Measurements from ENCODE around the gene ABTB1.
"Not testable (repeated sequence)": the region's sequence is repeated elsewhere in the genome, so short reads cannot be mapped to it uniquely, and the experiment has no call there.

Gene ABTB1

GRCh38 chr3:127688416-127689265, 15.9 kb downstream of the ABTB1 start:
- DNase-seq = no peak

DNA sequence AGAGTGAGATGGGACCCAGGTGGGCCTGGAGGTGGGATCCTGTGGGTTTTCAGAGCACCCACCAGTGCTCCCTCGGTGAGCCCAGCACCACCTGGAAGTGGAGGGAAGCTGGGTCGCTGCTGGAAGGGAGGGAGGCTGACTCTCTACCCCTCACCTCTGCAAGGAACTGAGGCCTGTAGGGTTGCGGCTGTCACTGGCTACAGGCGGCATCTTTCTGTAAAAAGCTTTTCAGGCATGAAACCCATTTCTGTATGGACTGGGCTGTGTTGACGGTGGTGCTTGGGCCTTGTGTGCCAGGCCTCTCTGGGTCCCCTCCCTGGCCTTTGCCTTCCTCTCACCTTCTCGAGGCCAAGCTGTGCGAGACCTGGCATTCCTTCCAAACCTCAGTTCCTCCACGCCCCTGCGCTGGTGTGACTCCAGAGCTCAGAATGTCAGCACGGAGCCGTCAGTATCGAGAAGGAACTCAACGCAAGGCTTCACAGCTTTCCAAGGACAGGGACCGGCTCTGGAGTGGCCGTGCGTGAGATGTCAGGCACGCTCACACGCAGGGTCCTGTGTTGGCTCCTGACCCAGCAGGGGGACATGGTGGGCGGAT, 16.6 kb downstream of the ABTB1 start:
- no peak for DNase-seq

- no peak for DNase-seq
These were observed 17.4 kb downstream of the ABTB1 start for GRCh38 chr3:127690106-127690505.

- no peak for DNase-seq
These were observed 18.2 kb downstream of the ABTB1 start for GRCh38 chr3:127690823-127691452.

DNA sequence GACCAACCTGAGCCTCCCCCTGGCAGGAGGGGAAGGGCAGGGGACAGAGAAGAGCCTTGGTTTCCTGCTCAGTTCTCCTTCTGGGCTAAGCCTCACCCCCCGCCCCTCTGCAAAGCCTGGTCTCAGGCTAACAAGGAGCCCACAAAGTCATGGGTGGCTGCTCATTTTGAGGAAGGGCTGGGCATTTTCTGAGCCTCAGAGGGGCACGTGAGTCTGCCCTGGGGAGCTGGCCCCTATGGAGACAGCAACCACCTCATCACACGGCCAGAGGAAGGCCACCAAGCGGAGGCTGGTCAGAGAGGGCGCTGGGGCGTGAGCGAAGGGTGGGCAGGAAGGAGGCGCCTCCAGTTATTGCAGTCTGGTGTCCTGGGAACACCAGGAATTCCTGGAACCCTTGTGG, 18.7 kb downstream of the ABTB1 start:
- DNase-seq = no peak

DNA sequence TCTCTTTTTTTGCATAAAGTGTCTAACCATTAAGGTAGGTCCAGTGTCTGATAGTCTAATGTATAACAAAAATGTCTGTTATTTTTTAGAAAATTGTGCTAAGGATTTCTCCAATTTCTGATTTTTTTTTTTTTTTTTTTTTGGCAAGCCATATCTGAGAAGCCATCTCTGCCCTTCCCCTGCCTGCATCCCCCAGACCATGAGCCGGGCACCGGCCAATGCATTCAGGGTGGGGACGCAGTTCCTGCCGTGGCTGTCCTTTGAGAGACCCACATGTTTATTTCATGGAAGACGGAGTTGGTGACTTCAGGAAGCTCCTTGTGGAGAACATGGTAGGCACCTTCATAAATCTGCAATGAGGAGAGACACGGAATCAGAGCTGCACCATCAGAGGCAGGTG, 19.2 kb downstream of the ABTB1 start:
- DNase-seq = no peak

DNA sequence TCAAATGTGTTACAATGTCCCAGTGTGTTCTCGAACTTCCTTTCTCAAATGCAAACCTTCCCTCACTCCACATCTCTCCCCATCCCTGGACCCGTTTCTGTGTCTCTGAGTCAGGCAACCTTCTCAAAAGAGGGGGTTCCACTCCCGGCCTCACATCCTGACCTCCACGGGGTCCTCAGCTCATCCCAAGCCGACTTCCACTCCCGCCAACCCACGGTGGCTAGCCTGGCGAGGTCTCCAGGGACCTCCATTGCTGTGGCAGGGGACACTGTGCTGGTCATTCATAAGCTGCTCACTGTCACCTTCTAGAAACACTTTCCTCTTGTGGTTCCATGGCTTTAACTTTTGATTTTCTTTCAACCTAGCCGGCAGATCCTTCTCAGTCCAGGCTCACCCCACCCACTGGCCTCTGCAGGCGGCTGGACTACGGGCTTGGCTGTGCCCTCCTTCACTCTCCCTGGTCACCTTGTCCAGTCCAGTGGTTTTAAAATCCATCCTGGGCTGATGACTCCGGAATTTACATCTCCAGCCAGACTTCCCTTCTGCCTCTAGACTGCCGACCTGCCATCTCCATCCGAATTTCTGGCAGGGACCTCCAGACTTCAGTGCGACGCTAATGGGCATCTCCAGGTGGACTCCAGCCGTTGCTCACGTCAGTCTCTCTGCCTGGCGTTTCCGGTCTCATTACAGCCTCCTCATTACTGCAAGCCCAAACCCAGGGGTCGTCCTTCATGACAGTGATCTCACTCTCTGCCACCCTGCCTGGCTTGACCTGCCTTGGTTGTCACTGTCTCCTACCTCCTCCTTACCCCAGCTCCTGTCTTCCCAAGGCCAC, 20.0 kb downstream of the ABTB1 start:
- DNase-seq = no peak

DNA sequence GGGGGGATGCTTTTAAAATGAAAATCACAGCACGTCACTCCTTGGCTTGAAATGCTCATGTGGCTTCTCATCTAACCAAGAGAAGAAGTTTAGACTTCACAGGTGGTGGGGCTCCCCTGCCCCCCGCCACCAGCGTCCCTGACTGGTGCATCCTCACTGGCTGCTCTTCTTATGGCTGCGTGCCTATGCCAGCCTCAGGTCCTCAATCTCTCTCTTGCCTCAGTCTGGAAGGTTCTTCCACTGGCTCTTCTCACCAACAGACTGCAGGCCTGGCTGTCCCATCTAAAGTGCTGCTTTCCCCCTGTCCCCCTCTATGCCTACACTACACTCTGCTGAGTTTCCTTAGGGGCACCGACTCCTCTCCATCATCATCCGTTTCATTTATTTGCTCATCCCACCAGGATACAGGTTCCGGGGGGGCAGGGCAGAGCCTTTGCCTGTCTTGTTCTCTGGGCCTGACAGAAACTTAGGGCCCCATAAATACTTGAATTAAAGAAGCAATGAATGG, 20.6 kb downstream of the ABTB1 start:
- no peak for DNase-seq

DNA sequence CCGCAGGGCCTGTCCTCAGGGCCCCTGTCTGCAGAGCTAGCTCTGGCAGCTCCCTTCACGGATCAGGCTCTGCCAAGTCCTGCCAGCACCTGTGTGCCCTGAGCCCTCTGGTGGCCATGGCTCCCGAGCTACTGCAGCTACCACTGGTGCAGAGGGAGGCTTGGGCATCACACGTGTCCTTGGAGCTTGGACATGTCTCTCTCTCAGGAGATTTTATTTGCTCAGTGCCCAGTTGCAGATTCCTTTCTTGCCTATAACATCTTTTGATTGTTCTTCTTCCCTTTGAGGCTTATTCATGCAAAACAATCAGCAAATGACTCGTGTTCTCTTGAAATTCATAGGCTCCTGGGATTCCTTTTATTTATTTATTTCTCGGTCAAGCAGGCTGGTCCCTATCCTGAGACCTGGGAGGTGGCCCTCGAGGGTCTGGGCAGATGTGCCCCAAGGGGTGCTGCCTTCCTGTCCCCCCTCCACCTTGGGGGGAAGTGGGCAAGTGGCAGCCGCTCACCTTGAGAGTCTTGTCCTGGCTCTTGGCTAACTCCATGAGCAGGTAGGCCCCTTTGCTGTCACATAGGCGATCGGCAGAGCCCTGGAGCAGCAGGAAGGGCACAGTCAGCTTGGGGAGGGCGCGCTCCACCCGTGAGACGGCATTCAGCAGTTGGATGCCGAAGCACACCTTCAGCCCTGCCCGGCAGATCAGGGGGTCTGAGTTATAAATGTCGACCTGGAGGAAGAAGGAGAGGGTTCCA, 21.9 kb downstream of the ABTB1 start:
- DNase-seq = peak; percentile 27 to 42

GRCh38 chr3:127697551-127698240, 24.9 kb downstream of the ABTB1 start:
- DNase-seq = peak; percentile 48 to 55

- DNase-seq = no peak
These were observed 25.5 kb downstream of the ABTB1 start for GRCh38 chr3:127698286-127698685.

- DNase-seq = no peak
These were observed 26.1 kb downstream of the ABTB1 start for GRCh38 chr3:127698691-127699415.

GRCh38 chr3:127699416-127700300, 26.9 kb downstream of the ABTB1 start:
- no peak for DNase-seq

GRCh38 chr3:127700406-127700805, 27.7 kb downstream of the ABTB1 start:
- no peak for DNase-seq

GRCh38 chr3:127701280-127701911, 28.6 kb downstream of the ABTB1 start:
- DNase-seq = no peak

- DNase-seq = no peak
These were observed 29.4 kb downstream of the ABTB1 start for GRCh38 chr3:127702151-127702578.

DNA sequence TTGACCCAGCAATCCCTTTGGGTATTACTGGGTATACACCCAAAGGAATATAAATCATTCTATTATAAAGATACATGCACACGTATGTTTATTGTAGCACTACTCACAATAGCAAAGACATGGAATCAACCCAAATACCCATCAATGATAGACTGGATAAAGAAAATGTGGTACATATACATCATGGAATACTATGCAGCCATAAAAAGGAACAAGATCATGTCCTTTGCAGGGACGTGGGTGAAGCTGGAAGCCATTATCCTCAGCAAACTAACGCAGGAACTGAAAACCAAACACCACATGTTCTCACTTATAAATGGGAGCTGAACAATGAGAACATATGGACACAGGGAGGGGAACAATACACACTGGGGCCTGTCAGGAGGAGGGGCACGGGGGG, 32.1 kb downstream of the ABTB1 start:
- DNase-seq = not testable (repeated sequence)

DNA sequence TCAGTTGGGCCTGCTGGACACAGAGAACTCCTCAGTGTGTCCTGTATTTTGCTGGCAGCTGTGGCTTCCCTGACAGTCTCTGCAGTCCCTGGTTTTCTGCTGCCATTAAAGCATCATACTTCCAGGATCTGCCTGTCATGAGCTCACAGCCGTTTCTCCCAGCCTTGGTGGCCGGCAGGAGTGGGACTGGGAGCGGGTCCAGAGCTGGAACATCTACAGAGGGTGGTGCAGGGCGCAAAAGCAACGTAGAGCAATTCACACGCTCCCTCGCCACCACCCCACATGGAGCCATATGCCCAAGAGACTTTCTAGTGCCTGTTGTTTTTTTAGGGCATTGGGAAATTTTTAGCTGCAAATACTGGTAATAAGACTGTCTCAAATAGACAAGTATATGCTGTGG, 33.6 kb downstream of the ABTB1 start:
- no peak for DNase-seq

GRCh38 chr3:127706785-127707351, 34.1 kb downstream of the ABTB1 start:
- no peak for DNase-seq
